Chondrocyte (in vitro differentiated cells): ENCODE measurements around the gene OR2T27. TPM values are rescaled to one million over a fixed set of nuclear protein-coding genes. Genes with fewer than 3 reads are reported as not detected.

Experiments used
- DNase-seq: peaks from one replicate; pipeline ENCODE4 v3.0.0; 2021; ENCODE audit warnings: mixed read lengths, low spot score
- H3K27ac Mint-ChIP-seq: one replicate; pipeline ENCODE4 v1.8.0; 2021; ENCODE audit warnings: mild to moderate bottlenecking, moderate library complexity, mixed read lengths; ENCODE audit not compliant: unreplicated experiment
- H3K27me3 Mint-ChIP-seq: 2 replicates; pipeline ENCODE4 v1.8.0; 2021; ENCODE audit warnings: low read depth, mixed read lengths
- H3K36me3 Mint-ChIP-seq: 2 replicates; pipeline ENCODE4 v1.8.0; 2021; ENCODE audit warnings: low read depth, mixed read lengths
- H3K4me1 Mint-ChIP-seq: 2 replicates; pipeline ENCODE4 v1.8.0; 2021; ENCODE audit warnings: low read depth, mild to moderate bottlenecking, mixed read lengths
- H3K4me3 Mint-ChIP-seq: one replicate; pipeline ENCODE4 v1.8.0; 2021; ENCODE audit warnings: mild to moderate bottlenecking, moderate library complexity, mixed read lengths; ENCODE audit not compliant: unreplicated experiment
- H3K9me3 Mint-ChIP-seq: 2 replicates; pipeline ENCODE4 v1.8.0; 2021; ENCODE audit warnings: low read depth, mixed read lengths
- CTCF ChIP-seq: fragments of 200-600 bp; sonication (generic); IDR thresholded peaks from 2 replicates; pipeline ENCODE4 v1.5.0; 2021; ENCODE audit warnings: antibody characterized with exemption, mild to moderate bottlenecking, moderate library complexity
- total RNA-seq: library from RNA; stranded (reverse); gene quantifications from 3 replicates; pipeline ENCODE4 v1.2.1, GENCODE V29; 2021

OR2T27 gene
- total RNA-seq, 1 donor from 2014 or later: not detected

- no peak overlapping the region for H3K27ac Mint-ChIP-seq
- DNase-seq: no peak
- H3K36me3 Mint-ChIP-seq: no peaks in the 10 kb centered on the region
- H3K9me3 Mint-ChIP-seq: peaks cover 10% of the 10 kb centered on the region
- TF ChIP-seq CTCF: no peak
- no peaks in the 10 kb centered on the region for H3K27me3 Mint-ChIP-seq
- no peaks in the 10 kb centered on the region for H3K4me1 Mint-ChIP-seq
- H3K4me3 Mint-ChIP-seq: no peak overlapping the region
Observed at GRCh38 chr1:248627971-248628844, 27.1 kb downstream of the OR2T27 start.

- H3K4me3 Mint-ChIP-seq: no peak overlapping the region
- TF ChIP-seq CTCF: no peak
- H3K9me3 Mint-ChIP-seq: peaks cover 8% of the 10 kb centered on the region
- no peaks in the 10 kb centered on the region for H3K36me3 Mint-ChIP-seq
- no peak overlapping the region for H3K27ac Mint-ChIP-seq
- DNase-seq: no peak
- no peaks in the 10 kb centered on the region for H3K4me1 Mint-ChIP-seq
- no peaks in the 10 kb centered on the region for H3K27me3 Mint-ChIP-seq
Observed at GRCh38 chr1:248625971-248626370, 29.4 kb downstream of the OR2T27 start.

- no peaks in the 10 kb centered on the region for H3K4me1 Mint-ChIP-seq
- no peak for DNase-seq
- H3K9me3 Mint-ChIP-seq: peaks cover 4% of the 10 kb centered on the region
- H3K4me3 Mint-ChIP-seq: no peak overlapping the region
- H3K36me3 Mint-ChIP-seq: no peaks in the 10 kb centered on the region
- H3K27me3 Mint-ChIP-seq: no peaks in the 10 kb centered on the region
- no peak for TF ChIP-seq CTCF
- H3K27ac Mint-ChIP-seq: no peak overlapping the region
Observed at GRCh38 chr1:248625166-248625565, 30.2 kb downstream of the OR2T27 start.

GRCh38 chr1:248622570-248623001, 32.7 kb downstream of the OR2T27 start:
- Mint-ChIP-seq H3K27ac (no peak overlapping the region), H3K4me1 (no peaks in the 10 kb centered on the region), H3K4me3 (no peak overlapping the region), H3K9me3 (no peaks in the 10 kb centered on the region), H3K27me3 (peaks cover 4% of the 10 kb centered on the region), H3K36me3 (no peaks in the 10 kb centered on the region)
- no peak for DNase-seq
- TF ChIP-seq CTCF: peak; percentile 76

- no peak for TF ChIP-seq CTCF
- Mint-ChIP-seq H3K9me3 (no peaks in the 10 kb centered on the region), H3K4me3 (no peak overlapping the region), H3K36me3 (no peaks in the 10 kb centered on the region), H3K27me3 (peaks cover 4% of the 10 kb centered on the region), H3K27ac (no peak overlapping the region), H3K4me1 (no peaks in the 10 kb centered on the region)
- DNase-seq: no peak
Observed at GRCh38 chr1:248621770-248622169, 33.6 kb downstream of the OR2T27 start.
